Kidney (tissue), 22 donors: ENCODE data around the gene CAPN12. TPM values are rescaled to one million over a fixed set of nuclear protein-coding genes. Genes with fewer than 3 reads are reported as not detected.
A peak's percentile ranks its signal among the peaks of the same experiment; 100 is the strongest.

Experiments used
- DNase-seq, 5 donors: peaks; one replicate each; pipeline ENCODE4 v3.0.0-alpha.2; 2013 to 2020
- FAIRE-seq: peaks from 2 replicates; lab custom pipeline; 2012; peaks lifted over from hg19 to GRCh38; lab: Jason Lieb, UNC
- H3K27ac ChIP-seq, 2 donors: one replicate each; pipeline ENCODE4 v1.7.0; 2013; ENCODE audit warnings: low read depth in 2 of 2, low read length in 2 of 2, inconsistent platforms in 1 of 2
- H3K27me3 ChIP-seq: one replicate; pipeline ENCODE4 v1.7.1; 2013; ENCODE audit warnings: low read length, inconsistent platforms; ENCODE audit not compliant: control insufficient read depth, insufficient read depth
- H3K36me3 ChIP-seq, 3 donors: one replicate each; pipeline versions ENCODE4 v1.7.0 to v1.7.1; 2013; ENCODE audit warnings: low read length in 3 of 3, control low read depth in 1 of 3, inconsistent platforms in 1 of 3; ENCODE audit not compliant: insufficient read depth in 3 of 3, control insufficient read depth in 2 of 3
- H3K4me1 ChIP-seq, 3 donors: one replicate each; pipeline versions ENCODE4 v1.7.0 to v1.7.1; 2013; ENCODE audit warnings: low read length in 3 of 3, inconsistent platforms in 1 of 3, low read depth in 1 of 3; ENCODE audit not compliant: control insufficient read depth in 2 of 3, insufficient read depth in 2 of 3
- H3K4me3 ChIP-seq, 3 donors: one replicate each; pipeline versions ENCODE4 v1.7.0 to v1.8.1; 2013; ENCODE audit warnings: low read length in 3 of 3, control low read depth in 1 of 3, inconsistent platforms in 1 of 3
- H3K9ac ChIP-seq, 3 donors: one replicate each; pipeline versions ENCODE4 v1.7.0 to v1.7.1; 2013; ENCODE audit warnings: low read length in 3 of 3, control low read depth in 1 of 3, inconsistent platforms in 1 of 3
- H3K9me3 ChIP-seq, 3 donors: one replicate each; pipeline versions ENCODE4 v1.7.0 to v1.7.1; 2013; ENCODE audit warnings: low read length in 3 of 3, control low read depth in 1 of 3, inconsistent platforms in 1 of 3; ENCODE audit not compliant: control insufficient read depth in 2 of 3, insufficient read depth in 1 of 3
- CTCF ChIP-seq: IDR thresholded peaks from 3 replicates; pipeline ENCODE4 v1.5.1; 2012; ENCODE audit warnings: mild to moderate bottlenecking, moderate library complexity, borderline replicate concordance; ENCODE audit not compliant: insufficient read depth; ENCODE audit errors: extremely low read depth
- intact Hi-C: fragments of 100-400 bp; cut with DNase I; formaldehyde crosslinking; loops from one replicate; pipeline ENCODE4 v1.11.1; 2022
- long read RNA-seq, 10 donors: library from polyadenylated mRNA in 1 of 10; unstranded in 1 of 10; transcript quantifications; one replicate each; pipeline ENCODE4 v2.0.0 and lab custom pipeline, GENCODE V29; 2021 to 2026
- polyA plus RNA-seq: library from polyadenylated mRNA; stranded (reverse); fragments of 350-450 nt; fragmentation: Illumina TruSeq; extraction: RNeasy Lipid Tissue Mini Kit (QIAGEN cat#74804); gene quantifications from one replicate; pipeline ENCODE4 v1.2.3, GENCODE V29; 2014; ENCODE audit warnings: low read depth, low replicate concordance; ENCODE audit not compliant: insufficient read depth
- total RNA-seq: library from RNA; stranded (reverse); fragmentation: NEBNext Ultra II Directional; extraction: Animal tissue kit (Norgen Biotek cat#: 25700); gene quantifications from one replicate; pipeline ENCODE4 v1.2.1, GENCODE V29; 2021
- donor health status: control.
- donor health status: control.
- donor health status: control.
- donor health status: control.
- donor health status: control.
- donor health status: DM: yes; HTN: yes; CAD: no.
- donor health status: Normal renal cell carcinoma (clear cell type).

CAPN12 gene
- total RNA-seq (31.1 TPM), polyA plus RNA-seq (27.1 TPM)
- long read RNA-seq, donor 1, partial matches to known transcripts: 0 of 2 reads
- long read RNA-seq, donor 1, other reads (novel, unspliced or antisense): 0 of 2 reads
- long read RNA-seq, donor 2: 0 reads
- long read RNA-seq, donor 3, partial matches to known transcripts: 0 of 2 reads
- long read RNA-seq, donor 3, other reads (novel, unspliced or antisense): 0 of 2 reads
- long read RNA-seq, donor 4: 0 reads
- long read RNA-seq, donor 5, partial matches to known transcripts: 0 of 1 reads
- long read RNA-seq, donor 5, other reads (novel, unspliced or antisense): 0 of 1 reads
- long read RNA-seq, donor 6, partial matches to known transcripts: 0 of 1 reads
- long read RNA-seq, donor 6, other reads (novel, unspliced or antisense): 0 of 1 reads
- long read RNA-seq, donor 7, partial matches to known transcripts: 7 of 117 reads
- long read RNA-seq, donor 7, other reads (novel, unspliced or antisense): 108 of 117 reads
- long read RNA-seq, donor 8: 0 reads
- long read RNA-seq, donor 9: 0 reads
- long read RNA-seq, donor 10, partial matches to known transcripts: 0 of 2 reads
- long read RNA-seq, donor 10, other reads (novel, unspliced or antisense): 0 of 2 reads

- H3K36me3 ChIP-seq: no peaks in the 10 kb centered on the region
- TF ChIP-seq CTCF: no peak
- H3K27me3 ChIP-seq: no peaks in the 10 kb centered on the region
- H3K9ac ChIP-seq: no peak within 1 kb of the TSS
- intact Hi-C loops: no loop called here
- H3K9me3 ChIP-seq: no peaks in the 10 kb centered on the region
- DNase-seq (no peak), FAIRE-seq (no peak)
- H3K4me1 ChIP-seq: no peaks in the 10 kb centered on the region
- H3K27ac ChIP-seq: no peak within 1 kb of the TSS
- H3K4me3 ChIP-seq: no peak within 1 kb of the TSS
Measured at GRCh38 chr19:38744298-38744681, at the start of gene CAPN12. TSS of gene CAPN12 (minus strand) at chr19:38744474. CDS start at chr19:38744165, 309 bp downstream.

- H3K9ac ChIP-seq: no peak overlapping the region
- intact Hi-C loops: no loop called here
- no peaks in the 10 kb centered on the region for H3K9me3 ChIP-seq
- no peak overlapping the region for H3K27ac ChIP-seq
- FAIRE-seq (no peak), DNase-seq (peak in 1 of 5 donors; percentile 45)
- H3K36me3 ChIP-seq: no peaks in the 10 kb centered on the region
- no peak for TF ChIP-seq CTCF
- H3K4me3 ChIP-seq: no peak overlapping the region
- H3K4me1 ChIP-seq: peaks cover 0 to 4% (median 0%) of the 10 kb centered on the region in 3 donors
- no peaks in the 10 kb centered on the region for H3K27me3 ChIP-seq
Measured at GRCh38 chr19:38793671-38794070, 49.4 kb upstream of the CAPN12 start.

GRCh38 chr19:38793177-38793576 is 48.9 kb upstream of the CAPN12 start:
- Histone ChIP-seq H3K9me3 (no peaks in the 10 kb centered on the region), H3K36me3 (no peaks in the 10 kb centered on the region), H3K27me3 (no peaks in the 10 kb centered on the region), H3K9ac (peak overlapping the region in 1 of 3 donors; percentile 26), H3K27ac (no peak overlapping the region), H3K4me1 (peaks cover 0 to 4% (median 0%) of the 10 kb centered on the region in 3 donors), H3K4me3 (no peak overlapping the region)
- no peak for FAIRE-seq
- no peak for TF ChIP-seq CTCF
- DNase-seq: no peak
- intact Hi-C loops: no loop called here
